ENCODE results near the gene SLC39A5.

SLC39A5 gene

GRCh38 chr12:56197921-56198635 is 31.8 kb upstream of the SLC39A5 start:
- Mint-ChIP-seq H3K4me1 (peaks cover 2% of the 10 kb centered on the region), H3K27me3 (ENCODE audit: low read depth) (no peaks in the 10 kb centered on the region), H3K27ac (peak overlapping the region in 1 of 3 experiments; percentile 29), H3K9me3 (no peaks in the 10 kb centered on the region), H3K36me3 (ENCODE audit: low read depth) (no peaks in the 10 kb centered on the region), H3K4me3 (no peak overlapping the region)
- no peak for TF ChIP-seq CTCF (IDR thresholded peaks at IDR 0.05; ENCODE audit: unreplicated experiment in 3 of 3)

- no peak overlapping the region for H3K4me3 Mint-ChIP-seq
- H3K36me3 Mint-ChIP-seq (ENCODE audit: low read depth), result no peaks in the 10 kb centered on the region
- no peak for TF ChIP-seq CTCF (IDR thresholded peaks at IDR 0.05; ENCODE audit: unreplicated experiment in 3 of 3)
- no peaks in the 10 kb centered on the region for H3K9me3 Mint-ChIP-seq
- no peaks in the 10 kb centered on the region for H3K27me3 Mint-ChIP-seq (ENCODE audit: low read depth)
- no peak overlapping the region for H3K27ac Mint-ChIP-seq
- no peaks in the 10 kb centered on the region for H3K4me1 Mint-ChIP-seq
Observed at GRCh38 chr12:56198836-56199235, 31.0 kb upstream of the SLC39A5 start.

GRCh38 chr12:56202366-56202765 is 27.5 kb upstream of the SLC39A5 start:
- H3K9me3 Mint-ChIP-seq, result no peaks in the 10 kb centered on the region
- H3K4me3 Mint-ChIP-seq, result no peak overlapping the region
- H3K4me1 Mint-ChIP-seq, result no peaks in the 10 kb centered on the region
- peak overlapping the region in 1 of 3 experiments; percentile 50 for H3K27ac Mint-ChIP-seq
- no peak for TF ChIP-seq CTCF (IDR thresholded peaks at IDR 0.05; ENCODE audit: unreplicated experiment in 3 of 3)
- peaks cover 30% of the 10 kb centered on the region for H3K36me3 Mint-ChIP-seq (ENCODE audit: low read depth)
- no peaks in the 10 kb centered on the region for H3K27me3 Mint-ChIP-seq (ENCODE audit: low read depth)

- Mint-ChIP-seq H3K9me3 (no peaks in the 10 kb centered on the region), H3K36me3 (ENCODE audit: low read depth) (peaks cover 35% of the 10 kb centered on the region), H3K4me3 (no peak overlapping the region), H3K4me1 (no peaks in the 10 kb centered on the region), H3K27me3 (ENCODE audit: low read depth) (no peaks in the 10 kb centered on the region), H3K27ac (peak overlapping the region in 1 of 3 experiments; percentile 50)
- TF ChIP-seq CTCF (IDR thresholded peaks at IDR 0.05; ENCODE audit: unreplicated experiment in 3 of 3), result no peak
Observed at GRCh38 chr12:56202838-56203237, 27.0 kb upstream of the SLC39A5 start.

- H3K36me3 Mint-ChIP-seq (ENCODE audit: low read depth), result peaks cover 44% of the 10 kb centered on the region
- no peaks in the 10 kb centered on the region for H3K4me1 Mint-ChIP-seq
- no peak overlapping the region for H3K4me3 Mint-ChIP-seq
- H3K27me3 Mint-ChIP-seq (ENCODE audit: low read depth), result no peaks in the 10 kb centered on the region
- H3K27ac Mint-ChIP-seq, result no peak overlapping the region
- no peak for TF ChIP-seq CTCF (IDR thresholded peaks at IDR 0.05; ENCODE audit: unreplicated experiment in 3 of 3)
- H3K9me3 Mint-ChIP-seq, result no peaks in the 10 kb centered on the region
Observed at GRCh38 chr12:56204275-56204674, 25.6 kb upstream of the SLC39A5 start.

GRCh38 chr12:56205445-56205844 is 24.4 kb upstream of the SLC39A5 start:
- TF ChIP-seq CTCF (IDR thresholded peaks at IDR 0.05; ENCODE audit: unreplicated experiment in 3 of 3), result no peak
- Mint-ChIP-seq H3K4me3 (no peak overlapping the region), H3K4me1 (no peaks in the 10 kb centered on the region), H3K36me3 (ENCODE audit: low read depth) (peaks cover 53% of the 10 kb centered on the region), H3K27ac (no peak overlapping the region), H3K9me3 (no peaks in the 10 kb centered on the region), H3K27me3 (ENCODE audit: low read depth) (no peaks in the 10 kb centered on the region)
